ENCODE measurements around the gene ARID1B.

ARID1B gene

GRCh38 chr6:156824142-156824541 lies 47.0 kb downstream of the ARID1B start:
- no peak for DNase-seq (ENCODE audit: low read depth in 2 of 2)

GRCh38 chr6:156825475-156825874 lies 48.3 kb downstream of the ARID1B start:
- DNase-seq (ENCODE audit: low read depth in 2 of 2), result no peak

- no peak for DNase-seq (ENCODE audit: low read depth in 2 of 2)
Measured at GRCh38 chr6:156826290-156826955, 49.2 kb downstream of the ARID1B start.

- DNase-seq (ENCODE audit: low read depth in 2 of 2), result no peak
Measured at GRCh38 chr6:156827382-156827781, 50.2 kb downstream of the ARID1B start.

- DNase-seq (ENCODE audit: low read depth in 2 of 2), result no peak
Measured at GRCh38 chr6:156828280-156828703, 51.1 kb downstream of the ARID1B start.

GRCh38 chr6:156830126-156830525 lies 52.9 kb downstream of the ARID1B start:
- DNase-seq (ENCODE audit: low read depth in 2 of 2), result no peak

GRCh38 chr6:156832231-156832647 lies 55.1 kb downstream of the ARID1B start:
- DNase-seq (ENCODE audit: low read depth in 2 of 2), result no peak

- no peak for DNase-seq (ENCODE audit: low read depth in 2 of 2)
Measured at GRCh38 chr6:156832669-156833068, 55.5 kb downstream of the ARID1B start.

GRCh38 chr6:156833755-156834154 lies 56.6 kb downstream of the ARID1B start:
- DNase-seq (ENCODE audit: low read depth in 2 of 2), result no peak

GRCh38 chr6:156839129-156839528 lies 62.0 kb downstream of the ARID1B start:
- DNase-seq (ENCODE audit: low read depth in 2 of 2), result no peak

GRCh38 chr6:156839591-156840001 lies 62.4 kb downstream of the ARID1B start:
- no peak for DNase-seq (ENCODE audit: low read depth in 2 of 2)

GRCh38 chr6:156840136-156840535 lies 63.0 kb downstream of the ARID1B start:
- no peak for DNase-seq (ENCODE audit: low read depth in 2 of 2)

- DNase-seq (ENCODE audit: low read depth in 2 of 2), result no peak
Measured at GRCh38 chr6:156840606-156841005, 63.4 kb downstream of the ARID1B start.

- DNase-seq (ENCODE audit: low read depth in 2 of 2), result no peak
Measured at GRCh38 chr6:156841508-156841907, 64.3 kb downstream of the ARID1B start.

GRCh38 chr6:156842598-156843250 lies 65.5 kb downstream of the ARID1B start:
- DNase-seq (ENCODE audit: low read depth in 2 of 2), result no peak

- DNase-seq (ENCODE audit: low read depth in 2 of 2), result no peak
Measured at GRCh38 chr6:156844089-156844488, 66.9 kb downstream of the ARID1B start.

GRCh38 chr6:156845454-156846155 lies 68.4 kb downstream of the ARID1B start:
- DNase-seq (ENCODE audit: low read depth in 2 of 2), result no peak

GRCh38 chr6:156846845-156847599 lies 69.8 kb downstream of the ARID1B start:
- no peak for DNase-seq (ENCODE audit: low read depth in 2 of 2)

GRCh38 chr6:156848123-156848522 lies 70.9 kb downstream of the ARID1B start:
- DNase-seq (ENCODE audit: low read depth in 2 of 2), result no peak

GRCh38 chr6:156848533-156848932 lies 71.4 kb downstream of the ARID1B start:
- DNase-seq (ENCODE audit: low read depth in 2 of 2), result no peak

GRCh38 chr6:156849806-156850205 lies 72.6 kb downstream of the ARID1B start:
- no peak for DNase-seq (ENCODE audit: low read depth in 2 of 2)

- DNase-seq (ENCODE audit: low read depth in 2 of 2), result no peak
Measured at GRCh38 chr6:156850353-156850752, 73.2 kb downstream of the ARID1B start.

All from stimulated activated CD4-positive, alpha-beta T cell treated with anti-CD3 and anti-CD28 coated beads, Interleukin-4, amount 100 ng/mL, for 48 hours (primary cell).